ENCODE data around the gene LAMC2. TPM values are rescaled to one million over a fixed set of nuclear protein-coding genes. Genes with fewer than 3 reads are reported as not detected.

Gene LAMC2
- total and polyA plus RNA-seq, 10 of the 15 experiments (the other 5 are each of a cell fraction or from before 2014, with no cell fraction given), result 0.27 to 1.5 (median 0.92) TPM

GRCh38 chr1:183223467-183223866, 37.4 kb downstream of the LAMC2 start:
- no TSS peak for BruUV-seq (replicated peaks)
- Histone ChIP-seq H3K79me2 (ENCODE audit: control insufficient read depth, insufficient read depth, low read length) (no peaks in the 10 kb centered on the region), H3K27ac (ENCODE audit: control insufficient read depth, insufficient read depth) (no peak overlapping the region), H3K4me3 (no peak overlapping the region), H3K36me3 (ENCODE audit: control insufficient read depth in 2 of 2, insufficient read depth in 2 of 2, low read length in 1 of 2) (no peaks in the 10 kb centered on the region), H4K20me1 (ENCODE audit: control insufficient read depth, insufficient read depth) (no peaks in the 10 kb centered on the region), H2AFZ (ENCODE audit: control insufficient read depth, low read depth, low read length) (no peak overlapping the region), H3K4me2 (ENCODE audit: control insufficient read depth, insufficient read depth) (no peak overlapping the region), H3K9me3 (replicated peaks; ENCODE audit: control insufficient read depth, insufficient read depth, low read length) (no peaks in the 10 kb centered on the region), H3K4me1 (ENCODE audit: control insufficient read depth, insufficient read depth, low read length) (peaks cover 9% of the 10 kb centered on the region; the same call in 1 of the 2 replicates), H3K27me3 (replicated peaks in 1 of 2; ENCODE audit: control insufficient read depth in 2 of 2, insufficient read depth in 2 of 2, low read length in 1 of 2) (no peaks in the 10 kb centered on the region), H3K9ac (ENCODE audit: control insufficient read depth, insufficient read depth, low read length) (no peak overlapping the region)
- ATAC-seq (no peak), FAIRE-seq (no peak), DNase-seq (ENCODE audit: low read depth, low spot score) (no peak)
- ChIA-PET SMC1A (ENCODE audit: uncharacterized antibody, unreplicated experiment) (no interaction called here), RAD21 (ENCODE audit: unreplicated experiment) (interaction anchor here (1.0 to 4.0 kb wide), 2 partner anchors 39 to 261 kb away, joined by 3 to 33 read pairs; no protein-coding TSS in a partner anchor), POLR2A (no interaction called here), CTCF (interaction anchor here (0.9 kb wide), 1 partner anchor 18 kb away, joined by 3 read pairs; no protein-coding TSS in a partner anchor)
- 45% methylated on average over 3 of the region's 3 CpGs for WGBS (ENCODE audit: insufficient coverage, insufficient replicate concordance, low lambda C conversion rate, missing lambda C conversion rate)
- intact Hi-C loops (cut with micrococcal nuclease; ENCODE audit: unreplicated experiment) (no loop called here), in situ Hi-C loops (cut with MboI) (no loop called here)
- TF ChIP-seq ATF3 (IDR thresholded peaks at IDR 0.05; ENCODE audit: borderline replicate concordance, extremely low read depth, low read depth, low read length), result no peak
- TF ChIP-seq NFYA (IDR thresholded peaks at IDR 0.05; ENCODE audit: borderline replicate concordance, low read depth, low read length), result no peak

GRCh38 chr1:183226361-183226760, 40.3 kb downstream of the LAMC2 start:
- SMC1A ChIA-PET (ENCODE audit: uncharacterized antibody, unreplicated experiment), result interaction anchor here (0.7 to 7.2 kb wide), 11 partner anchors 14 to 264 kb away, joined by 3 to 66 read pairs (median 6); no protein-coding TSS in a partner anchor
- TF ChIP-seq CTCF (IDR thresholded peaks at IDR 0.05 in 2 of 3, conservative IDR thresholded peaks at IDR 0.05 in 1 of 3; ENCODE audit: control insufficient read depth in 2 of 3, extremely low read depth in 1 of 3, insufficient read depth in 1 of 3, low read depth in 3 of 3, low read length in 3 of 3), result no peak
- TF ChIP-seq ZNF622 (IDR thresholded peaks at IDR 0.05), result no peak
- TF ChIP-seq YBX1 (IDR thresholded peaks at IDR 0.05), result no peak
- TF ChIP-seq TCF7 (IDR thresholded peaks at IDR 0.05; ENCODE audit: borderline replicate concordance), result no peak
- no peak for TF ChIP-seq POLR2AphosphoS2 (IDR thresholded peaks at IDR 0.05; ENCODE audit: low read depth, low read length)
- no peak for TF ChIP-seq POLR2AphosphoS5 (IDR thresholded peaks at IDR 0.05; ENCODE audit: low read length)
- no peak for TF ChIP-seq RELB (IDR thresholded peaks at IDR 0.05; ENCODE audit: low read depth)
- no peak for TF ChIP-seq MTA3 (IDR thresholded peaks at IDR 0.05; ENCODE audit: borderline replicate concordance, low read length)
- no peak for TF ChIP-seq SUPT20H (IDR thresholded peaks at IDR 0.05; ENCODE audit: borderline replicate concordance, control insufficient read depth, low read depth, low read length)
- TF ChIP-seq CBX5 (IDR thresholded peaks at IDR 0.05; ENCODE audit: low read depth), result no peak

More at GRCh38 chr1:183226361-183226760, 40.3 kb downstream of the LAMC2 start:
- H3K27ac ChIP-seq (ENCODE audit: control insufficient read depth, insufficient read depth), result no peak overlapping the region
- no peak overlapping the region for H3K4me2 ChIP-seq (ENCODE audit: control insufficient read depth, insufficient read depth)
- no peaks in the 10 kb centered on the region for H4K20me1 ChIP-seq (ENCODE audit: control insufficient read depth, insufficient read depth)
- ChIA-PET POLR2A (interaction anchor here (1.7 kb wide), 1 partner anchor 264 kb away, joined by 3 read pairs; no protein-coding TSS in a partner anchor), RAD21 (ENCODE audit: unreplicated experiment) (interaction anchor here (0.6 to 4.0 kb wide), 8 partner anchors 17 to 264 kb away, joined by 3 to 33 read pairs (median 4); no protein-coding TSS in a partner anchor), CTCF (interaction anchor here (0.6 to 9.8 kb wide), 8 partner anchors 21 to 265 kb away, joined by 3 to 126 read pairs (median 4); no protein-coding TSS in a partner anchor)
- 23% methylated on average over 4 of the region's 4 CpGs for WGBS (ENCODE audit: insufficient coverage, insufficient replicate concordance, low lambda C conversion rate, missing lambda C conversion rate)
- H3K4me1 ChIP-seq (ENCODE audit: control insufficient read depth, insufficient read depth, low read length), result peaks cover 6% of the 10 kb centered on the region; the same call in 1 of the 2 replicates
- no peak overlapping the region for H3K9ac ChIP-seq (ENCODE audit: control insufficient read depth, insufficient read depth, low read length)
- in situ Hi-C loops (cut with MboI) (loop anchor here (5.0 kb wide), 1 partner anchor 269 kb away; no protein-coding TSS in a partner anchor), intact Hi-C loops (cut with micrococcal nuclease; ENCODE audit: unreplicated experiment) (loop anchor here (5.0 kb wide), 1 partner anchor 199 kb away; no protein-coding TSS in a partner anchor)
- ATAC-seq (no peak), DNase-seq (ENCODE audit: low read depth, low spot score) (no peak), FAIRE-seq (no peak)
- H3K27me3 ChIP-seq (replicated peaks in 1 of 2; ENCODE audit: control insufficient read depth in 2 of 2, insufficient read depth in 2 of 2, low read length in 1 of 2), result no peaks in the 10 kb centered on the region
- no peaks in the 10 kb centered on the region for H3K36me3 ChIP-seq (ENCODE audit: control insufficient read depth in 2 of 2, insufficient read depth in 2 of 2, low read length in 1 of 2)
- BruUV-seq (replicated peaks), result no TSS peak
- no peak overlapping the region for H2AFZ ChIP-seq (ENCODE audit: control insufficient read depth, low read depth, low read length)
- no peak overlapping the region for H3K4me3 ChIP-seq
- H3K9me3 ChIP-seq (replicated peaks; ENCODE audit: control insufficient read depth, insufficient read depth, low read length), result no peaks in the 10 kb centered on the region
- no peaks in the 10 kb centered on the region for H3K79me2 ChIP-seq (ENCODE audit: control insufficient read depth, insufficient read depth, low read length)
